GM18507 (cell line): ENCODE results near the gene ELMO1.
A peak's percentile ranks its signal among the peaks of the same experiment; 100 is the strongest.

Experiments used
- DNase-seq: peaks from one replicate; pipeline ENCODE4 v3.0.0; 2011; ENCODE audit warnings: low read depth; ENCODE audit not compliant: insufficient read length; ENCODE audit errors: extremely low spot score
- FAIRE-seq: peaks from 2 replicates; lab custom pipeline; 2011; peaks lifted over from hg19 to GRCh38; lab: Jason Lieb, UNC

Gene ELMO1, protein sequence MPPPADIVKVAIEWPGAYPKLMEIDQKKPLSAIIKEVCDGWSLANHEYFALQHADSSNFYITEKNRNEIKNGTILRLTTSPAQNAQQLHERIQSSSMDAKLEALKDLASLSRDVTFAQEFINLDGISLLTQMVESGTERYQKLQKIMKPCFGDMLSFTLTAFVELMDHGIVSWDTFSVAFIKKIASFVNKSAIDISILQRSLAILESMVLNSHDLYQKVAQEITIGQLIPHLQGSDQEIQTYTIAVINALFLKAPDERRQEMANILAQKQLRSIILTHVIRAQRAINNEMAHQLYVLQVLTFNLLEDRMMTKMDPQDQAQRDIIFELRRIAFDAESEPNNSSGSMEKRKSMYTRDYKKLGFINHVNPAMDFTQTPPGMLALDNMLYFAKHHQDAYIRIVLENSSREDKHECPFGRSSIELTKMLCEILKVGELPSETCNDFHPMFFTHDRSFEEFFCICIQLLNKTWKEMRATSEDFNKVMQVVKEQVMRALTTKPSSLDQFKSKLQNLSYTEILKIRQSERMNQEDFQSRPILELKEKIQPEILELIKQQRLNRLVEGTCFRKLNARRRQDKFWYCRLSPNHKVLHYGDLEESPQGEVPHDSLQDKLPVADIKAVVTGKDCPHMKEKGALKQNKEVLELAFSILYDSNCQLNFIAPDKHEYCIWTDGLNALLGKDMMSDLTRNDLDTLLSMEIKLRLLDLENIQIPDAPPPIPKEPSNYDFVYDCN

DNA sequence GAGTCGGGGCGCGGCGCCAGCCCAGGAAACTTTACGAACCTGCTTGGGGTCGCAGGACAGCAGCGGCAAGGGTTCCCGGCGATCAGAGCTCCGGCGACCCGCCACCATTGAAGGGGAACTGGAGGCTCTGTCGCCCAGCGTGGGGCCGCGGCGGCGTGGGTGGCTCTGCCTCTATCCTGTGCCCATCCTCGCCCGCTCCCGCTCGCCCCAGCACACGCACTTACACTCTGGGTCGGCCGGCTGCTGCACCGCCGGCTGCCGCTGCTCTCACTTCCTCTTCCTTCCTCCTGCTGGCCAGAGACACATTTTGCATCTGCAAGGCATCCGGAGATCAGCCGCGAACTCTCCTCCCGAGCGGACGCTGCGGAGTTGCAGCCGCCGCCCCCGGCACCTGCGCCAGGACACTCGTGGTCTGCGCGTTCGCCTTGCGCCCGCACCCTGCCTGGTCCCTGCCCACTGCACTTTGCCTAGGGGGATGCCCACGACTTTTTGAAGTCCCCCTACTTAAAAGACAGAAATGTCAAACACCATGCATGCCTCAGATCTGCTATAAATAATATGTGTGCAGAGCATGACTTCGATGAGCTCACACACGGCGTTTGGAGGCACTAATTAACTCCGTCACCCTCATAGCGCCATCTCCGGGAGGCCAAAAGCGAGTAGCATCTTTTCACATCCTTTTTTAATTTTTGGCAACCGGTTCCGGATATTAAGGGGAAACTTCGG lies at the start of gene ELMO1:
Gene ELMO1, minus strand, starts transcription at position 229 of the 726 bp plus-strand sequence. CDS start 106,174 bp downstream, outside the sequence.
- FAIRE-seq: peak; percentile 96

DNA sequence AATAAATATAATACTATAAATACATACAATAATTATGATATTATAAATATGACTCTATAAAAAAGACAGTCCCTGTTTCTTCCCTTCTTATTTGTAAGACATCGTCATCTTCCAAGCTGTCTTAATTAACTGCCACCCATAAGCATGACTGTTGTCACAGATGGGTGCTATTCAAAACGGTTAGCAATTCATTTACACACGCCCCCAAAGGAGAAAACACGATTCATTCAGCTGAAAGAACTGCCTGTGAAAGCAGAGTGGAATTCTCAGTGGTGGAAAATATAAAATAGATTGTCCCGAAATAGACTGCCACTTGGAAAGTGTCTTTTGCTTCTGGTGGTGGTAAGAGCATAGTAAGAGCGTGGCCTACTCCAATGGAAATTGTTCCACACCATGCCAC lies 48.9 kb upstream of the ELMO1 start:
- DNase-seq (no peak), FAIRE-seq (no peak)

More for the DNA sequence above, at the start of gene ELMO1:
- DNase-seq: peak; percentile 74

DNA sequence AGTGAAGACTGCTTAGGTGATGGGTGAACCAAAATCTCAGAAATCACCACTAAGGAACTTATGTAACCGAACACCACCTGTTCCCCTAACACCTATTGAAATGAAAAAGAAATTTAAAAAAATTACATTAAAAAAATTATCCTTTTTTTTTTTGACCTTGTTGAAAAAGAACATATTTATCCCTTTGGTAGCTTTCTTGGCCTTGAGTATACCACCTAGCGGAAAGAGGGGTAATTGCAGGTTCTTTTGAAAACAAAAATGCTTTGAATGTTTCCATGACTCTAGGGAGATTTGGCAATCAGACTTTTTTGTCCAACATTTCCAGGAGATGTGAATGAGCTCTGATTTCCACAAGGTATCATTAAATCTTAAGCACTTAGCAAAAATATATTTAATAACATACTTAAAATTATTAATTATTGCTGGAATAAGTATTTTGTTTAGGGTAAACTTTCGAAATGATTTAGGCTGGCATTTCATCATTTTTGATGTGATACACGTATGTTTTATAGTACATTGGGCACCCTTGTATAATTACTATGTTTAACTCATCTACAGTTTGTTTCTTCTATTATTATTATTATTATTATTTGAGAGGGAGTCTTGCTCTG lies 47.0 kb upstream of the ELMO1 start:
- FAIRE-seq (peak; percentile 66), DNase-seq (peak; percentile 9)

DNA sequence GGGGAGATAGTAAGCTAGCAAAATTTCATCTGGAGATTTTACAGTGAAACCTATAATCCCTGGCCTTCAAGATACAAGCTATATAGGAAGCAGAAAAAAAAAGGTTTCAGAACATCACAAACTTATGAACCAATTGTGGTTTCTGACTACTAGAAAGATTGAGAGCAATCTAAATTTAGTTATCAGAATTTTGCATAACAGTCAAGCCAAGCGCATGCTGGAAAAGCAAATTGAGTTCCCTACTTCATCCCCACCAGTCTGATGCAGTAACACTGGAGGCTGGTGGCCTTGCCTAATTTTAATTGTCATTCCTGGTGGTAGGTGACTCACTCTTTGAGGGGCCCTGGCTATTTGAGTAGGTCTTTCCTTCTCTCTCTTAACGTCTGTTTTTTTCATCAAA lies 46.3 kb upstream of the ELMO1 start:
- FAIRE-seq: peak; percentile 75
- DNase-seq: no peak

DNA sequence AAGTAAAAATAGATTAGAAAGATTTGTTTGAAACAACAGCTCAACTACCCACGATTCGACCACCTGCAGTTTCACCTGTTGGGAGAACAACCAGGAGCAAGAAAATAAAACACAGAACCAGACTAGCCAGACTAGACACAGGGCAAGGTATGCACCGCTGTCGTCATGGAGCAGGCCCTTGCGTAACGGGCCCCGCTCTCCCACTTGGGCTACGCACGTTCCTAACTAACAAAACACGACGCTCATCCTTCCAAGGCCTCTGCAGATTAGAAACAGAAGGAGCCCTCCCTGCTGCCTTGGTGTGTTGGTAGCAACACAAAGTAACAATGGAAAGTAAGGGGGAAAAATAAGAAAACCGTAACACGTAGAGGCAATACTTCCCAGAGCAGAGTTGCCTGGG lies 45.1 kb upstream of the ELMO1 start:
- FAIRE-seq (no peak), DNase-seq (no peak)

DNA sequence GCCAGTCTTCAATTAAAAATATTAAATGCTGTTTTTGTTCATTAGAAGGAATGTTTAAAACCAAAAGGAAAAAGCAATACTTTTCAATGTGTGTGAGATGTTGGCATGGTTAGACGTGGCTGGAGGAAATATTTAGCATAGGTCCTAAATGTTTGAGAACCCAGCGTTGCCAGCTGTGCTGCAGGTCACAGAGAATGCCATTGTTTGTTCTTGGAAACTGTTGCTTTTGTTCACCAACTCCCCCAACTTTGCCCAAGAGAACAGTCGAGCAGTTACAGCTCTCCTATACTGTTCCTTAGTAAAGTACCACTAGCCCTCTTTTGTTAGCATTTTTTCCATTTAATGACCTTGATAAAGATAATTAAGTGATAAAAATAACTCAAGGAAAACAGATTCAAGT lies 44.5 kb upstream of the ELMO1 start:
- no peak for DNase-seq
- no peak for FAIRE-seq

DNA sequence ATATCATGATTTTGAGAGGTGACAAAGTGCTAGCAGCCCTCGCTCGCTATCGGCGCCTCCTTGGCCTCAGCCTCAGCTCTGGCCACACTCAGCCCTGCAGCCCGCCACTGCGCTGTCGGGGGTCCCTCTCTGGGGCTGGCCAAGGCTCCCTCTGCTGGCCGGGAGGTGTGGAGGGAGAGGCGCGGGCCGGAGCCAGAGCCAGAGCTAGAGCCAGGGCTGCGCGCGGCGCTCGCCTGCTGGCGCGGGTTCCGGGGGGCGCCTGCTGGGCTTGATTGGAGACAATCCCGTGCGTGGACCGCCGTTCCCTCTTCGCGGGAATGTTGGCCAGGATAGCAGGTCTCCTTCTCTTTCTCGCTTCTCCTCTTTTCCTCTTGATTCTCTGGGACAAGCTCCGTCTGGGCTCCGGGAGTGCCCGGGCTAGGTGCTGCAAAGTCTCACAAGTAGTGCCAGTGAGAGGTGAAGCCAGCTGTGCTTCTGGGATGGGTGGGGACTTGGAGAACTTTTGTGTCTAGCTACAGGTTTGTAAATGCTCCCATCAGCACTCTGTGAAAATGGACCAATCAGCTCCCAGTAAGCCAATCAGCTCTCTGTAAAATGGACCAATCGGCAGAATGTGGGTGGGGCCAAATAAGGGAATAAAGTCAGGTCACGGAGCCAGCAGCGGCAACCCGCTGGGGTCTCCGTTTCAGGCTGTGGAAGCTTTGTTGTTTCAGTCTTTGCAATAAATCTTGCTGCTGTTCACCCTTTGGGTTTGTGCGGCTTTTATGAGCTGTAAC lies 43.4 kb upstream of the ELMO1 start:
- DNase-seq (no peak), FAIRE-seq (no peak)

DNA sequence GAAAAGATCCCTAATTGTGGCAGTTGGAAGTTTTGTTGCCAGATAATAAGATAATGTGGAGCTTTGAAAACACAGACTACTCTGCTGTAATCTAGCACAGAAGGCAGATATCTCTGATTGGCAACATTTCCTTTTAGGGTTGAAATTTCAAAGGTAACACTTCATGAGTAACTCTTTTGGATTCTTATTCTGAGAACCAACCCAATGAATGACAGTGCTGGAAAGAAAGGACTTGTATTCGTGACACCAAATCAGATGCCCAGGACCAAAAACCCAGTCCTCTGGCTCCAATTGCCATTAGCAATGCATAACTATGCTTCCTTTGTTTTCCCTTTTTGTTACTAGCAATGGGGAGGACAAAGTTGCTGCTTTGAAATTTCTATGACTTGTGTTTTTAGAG lies 41.0 kb upstream of the ELMO1 start:
- DNase-seq (no peak), FAIRE-seq (no peak)

DNA sequence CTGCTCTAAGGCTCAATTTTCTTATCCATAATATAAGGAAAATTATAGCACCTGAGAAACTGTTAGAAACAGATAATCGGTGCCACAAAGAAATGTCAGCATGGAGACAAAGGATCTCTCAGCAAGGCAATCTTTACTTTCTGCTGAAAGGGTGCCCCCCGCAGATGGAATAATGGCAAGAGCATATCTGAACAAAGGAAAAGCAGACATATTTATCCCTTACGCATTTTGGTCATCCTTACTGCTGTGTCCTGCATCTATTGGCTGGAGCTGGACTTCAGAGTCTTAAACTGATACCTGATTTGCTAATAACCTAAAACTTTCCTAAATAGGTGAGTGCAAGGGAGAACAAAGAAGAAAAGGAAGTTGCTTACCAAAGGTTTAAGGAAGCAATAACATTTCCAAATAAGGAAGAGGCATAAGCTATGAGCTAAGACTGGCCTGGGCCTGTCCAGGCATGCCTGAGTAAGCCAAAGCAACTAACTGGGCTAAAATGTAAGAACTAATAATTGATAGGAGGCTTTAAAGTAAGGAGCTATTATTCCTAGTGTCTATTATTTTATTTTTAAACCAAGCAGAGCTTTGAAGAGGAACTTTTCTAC lies 39.6 kb upstream of the ELMO1 start:
- FAIRE-seq (no peak), DNase-seq (no peak)

DNA sequence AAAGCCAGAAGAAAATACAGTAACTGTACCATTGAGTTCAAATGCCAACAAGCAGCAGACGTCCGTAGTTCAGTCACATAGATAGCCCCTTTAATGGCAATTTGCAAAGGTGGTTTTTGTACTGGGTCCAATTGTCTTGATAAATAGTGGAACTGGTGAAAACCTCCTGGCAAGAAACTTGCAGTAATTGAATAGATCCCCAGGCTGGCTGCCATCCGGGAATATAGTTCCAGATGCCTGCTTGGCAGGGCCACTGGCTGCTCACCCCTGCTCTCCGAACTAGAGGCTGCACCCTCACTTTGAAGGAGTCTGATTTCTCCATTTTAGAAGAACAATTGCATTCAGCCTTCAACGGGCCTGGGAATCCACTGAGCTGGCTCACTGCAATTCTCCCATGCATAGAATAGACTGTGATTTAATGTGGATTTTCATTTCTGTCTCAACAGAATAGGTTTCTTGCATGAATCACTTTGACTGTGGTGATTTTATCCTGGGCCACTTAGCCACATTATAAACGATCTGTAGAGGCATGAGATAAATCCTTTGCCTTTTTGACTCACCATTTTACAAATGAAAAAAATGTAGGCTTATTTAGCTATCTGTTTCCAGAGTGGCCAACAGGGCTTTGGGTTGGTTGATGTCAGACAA lies 35.9 kb upstream of the ELMO1 start:
- DNase-seq (no peak), FAIRE-seq (no peak)

DNA sequence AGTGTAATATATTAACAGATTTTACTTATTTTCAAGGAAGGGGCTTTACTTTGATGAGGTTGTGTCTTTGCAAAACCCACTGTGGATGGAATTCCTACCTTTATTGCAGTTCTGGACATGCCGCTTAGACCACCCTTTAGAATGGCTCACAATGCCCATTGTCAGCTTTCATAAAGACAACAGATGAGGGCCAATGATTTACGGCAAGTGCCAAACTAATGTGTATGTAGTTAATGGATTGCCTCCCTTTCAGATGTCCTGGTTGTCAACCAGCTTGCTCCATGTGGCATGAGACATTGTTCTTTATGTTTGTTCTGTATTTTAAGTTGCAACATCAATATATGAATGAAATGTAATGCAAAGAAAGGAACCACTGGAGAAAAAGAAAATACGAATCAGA lies 35.0 kb upstream of the ELMO1 start:
- DNase-seq: no peak
- FAIRE-seq: no peak

DNA sequence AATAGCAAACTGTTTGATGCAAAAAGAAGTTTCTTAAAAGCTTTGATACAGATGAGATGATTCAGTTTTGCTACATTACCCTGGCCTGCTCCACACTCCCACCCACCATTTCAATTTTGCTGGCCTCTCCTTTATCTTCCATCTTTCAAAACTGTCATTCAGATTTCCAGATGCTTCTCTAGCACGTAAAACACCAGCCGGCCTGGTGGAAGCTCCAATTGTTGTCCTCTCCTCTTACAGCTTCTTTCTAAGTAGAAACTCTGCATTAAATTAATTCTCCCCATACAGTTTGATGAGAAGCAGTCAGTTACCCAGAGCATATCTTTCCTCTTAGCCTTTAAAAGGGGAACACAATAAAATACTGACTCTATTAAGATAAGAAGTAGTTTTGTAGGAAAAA lies 34.3 kb upstream of the ELMO1 start:
- DNase-seq: no peak
- FAIRE-seq: no peak

DNA sequence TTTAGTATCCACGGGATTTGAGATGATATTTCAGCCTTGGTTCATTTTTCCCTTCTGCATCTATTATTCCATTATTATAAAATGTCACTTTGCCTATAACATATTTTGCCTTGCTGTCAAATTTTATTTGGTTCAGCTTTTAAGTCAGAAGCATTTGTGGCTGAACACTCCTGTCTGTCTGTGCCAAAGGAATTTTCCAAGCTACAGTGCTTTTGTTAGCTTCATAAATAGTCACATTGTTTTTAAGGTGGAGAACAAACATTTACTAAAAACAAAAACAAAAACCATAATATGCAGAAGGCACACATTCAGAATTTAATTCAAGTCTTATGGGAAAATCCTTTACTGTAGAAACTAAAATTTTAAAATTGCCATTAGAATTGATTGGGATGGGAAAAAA lies 33.8 kb upstream of the ELMO1 start:
- DNase-seq: no peak
- FAIRE-seq: no peak

DNA sequence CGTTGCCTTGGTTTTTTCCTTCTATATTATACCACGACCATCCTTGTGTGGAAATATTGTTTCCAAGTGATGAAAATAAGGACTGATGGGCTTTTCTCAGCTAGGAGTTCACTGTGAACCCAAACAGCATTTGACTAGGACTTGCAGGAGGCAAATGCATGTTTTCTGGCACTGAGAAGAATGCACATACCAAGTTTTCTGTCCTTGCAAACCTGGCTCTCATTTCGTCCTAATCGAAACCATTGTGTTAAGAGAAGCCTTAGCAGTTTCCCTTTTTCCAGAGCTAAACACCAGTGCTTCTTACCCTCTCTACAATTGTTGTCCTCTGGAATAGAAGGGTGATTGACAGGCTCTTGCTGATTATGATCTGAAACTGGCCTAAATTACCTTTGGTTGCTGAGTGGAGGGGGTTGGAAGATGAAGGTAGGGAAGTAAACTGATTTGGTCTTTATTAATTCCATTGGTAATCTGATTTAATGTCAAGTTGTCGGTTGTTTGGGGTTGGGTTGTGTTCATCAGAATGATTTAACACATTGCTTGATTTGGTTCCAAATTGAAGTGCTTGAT lies 33.1 kb upstream of the ELMO1 start:
- FAIRE-seq (no peak), DNase-seq (no peak)

DNA sequence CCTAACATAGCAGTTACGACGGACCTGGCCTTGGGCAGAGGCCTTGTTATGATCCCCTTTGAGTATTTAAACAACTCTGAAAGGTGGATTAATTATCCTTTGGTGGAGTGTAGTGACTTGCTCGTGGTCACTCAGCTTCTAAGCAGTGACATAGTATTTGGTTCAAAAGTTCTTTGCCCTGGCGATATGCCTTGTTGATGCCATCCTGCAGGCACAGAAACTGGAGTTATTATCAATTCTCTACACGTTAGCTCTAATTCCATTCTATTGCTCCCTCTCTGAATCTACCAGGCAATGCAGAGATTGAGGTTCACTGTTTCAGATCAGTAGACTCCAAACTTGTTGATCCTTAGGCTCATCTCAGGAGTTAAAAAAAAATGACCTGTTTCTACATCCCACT lies 32.5 kb upstream of the ELMO1 start:
- no peak for FAIRE-seq
- no peak for DNase-seq

DNA sequence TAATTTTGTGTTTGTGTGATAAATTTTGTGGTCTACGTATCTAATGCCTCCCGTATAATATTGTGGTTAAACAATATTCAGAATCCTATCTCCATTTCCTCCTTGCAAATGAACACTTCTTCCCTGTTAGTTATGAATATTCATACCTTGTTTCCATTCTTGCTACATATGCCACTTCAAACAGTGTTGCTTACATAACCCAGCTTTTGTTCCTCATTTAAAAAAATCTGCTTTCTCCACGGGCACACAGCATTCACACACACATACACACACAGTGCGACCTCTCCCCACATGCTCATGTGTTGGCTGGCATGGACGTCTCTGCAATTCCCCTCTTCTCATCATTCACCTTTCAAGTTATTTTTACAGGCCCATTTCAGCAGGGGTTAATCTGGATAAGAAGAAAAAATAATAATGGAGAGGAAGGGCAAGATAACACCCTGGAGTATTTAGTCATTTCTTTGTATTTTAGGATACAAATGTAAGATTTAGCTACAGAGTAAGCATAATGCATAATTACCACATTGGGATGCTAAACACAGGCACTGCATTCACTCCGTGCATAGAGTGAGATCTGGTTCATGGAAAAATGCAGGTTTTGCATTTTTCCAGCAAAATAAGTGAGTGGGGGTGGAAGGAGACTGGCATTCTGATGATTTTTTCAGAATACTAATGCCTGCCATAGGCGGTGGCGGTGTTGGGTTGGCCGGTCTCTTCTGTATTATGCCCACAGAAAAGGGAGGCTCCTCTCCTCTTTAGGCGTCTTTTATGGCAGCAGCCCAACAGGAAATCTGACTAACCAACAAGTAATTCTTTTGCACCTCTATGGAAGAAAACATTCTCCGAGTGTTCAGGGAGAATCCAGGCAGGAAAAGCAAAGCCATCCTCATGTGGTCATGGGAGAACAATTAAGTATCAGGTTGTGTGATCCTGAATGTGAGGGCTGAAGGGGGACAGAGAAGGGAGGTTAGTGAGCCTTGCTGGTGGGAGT lies 31.7 kb upstream of the ELMO1 start:
- no peak for DNase-seq
- FAIRE-seq: no peak

DNA sequence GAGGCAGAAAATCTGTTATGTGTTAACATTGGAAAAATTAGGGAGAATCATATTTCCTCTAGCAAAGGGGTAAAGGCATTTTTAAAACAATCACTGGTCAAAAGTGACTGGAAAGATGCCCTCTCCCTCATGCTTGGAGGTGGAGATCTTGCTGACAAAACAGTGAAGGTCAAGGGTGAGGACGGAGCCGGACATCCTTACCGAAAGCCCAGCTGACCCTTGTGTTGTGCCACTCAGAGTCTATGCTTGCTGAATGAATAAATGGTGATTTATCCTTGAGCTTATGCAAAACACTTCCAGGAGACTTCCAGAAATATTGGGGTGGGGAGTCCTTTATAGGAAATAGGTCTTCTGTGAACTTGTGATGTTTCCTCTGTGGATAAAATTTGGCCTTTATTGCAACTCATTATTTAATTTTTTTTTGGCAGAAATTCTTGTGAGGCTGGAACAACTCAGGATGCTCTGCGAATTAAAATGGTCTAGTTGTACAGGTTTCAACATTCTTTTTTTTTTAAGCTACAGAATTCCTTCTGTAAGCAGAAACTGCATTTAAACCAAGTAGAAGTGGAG lies 28.3 kb upstream of the ELMO1 start:
- FAIRE-seq (no peak), DNase-seq (no peak)
